NCI-H82 treated with DMSO at 0.1 percent for 48 hours (cell line): ENCODE data around the gene XNDC1N.

ENCODE experiments used
- DNase-seq: peaks from one replicate; lab custom pipeline; 2025; ENCODE audit not compliant: unreplicated experiment; lab: John Stamatoyannopoulos, UW

Gene XNDC1N, protein sequence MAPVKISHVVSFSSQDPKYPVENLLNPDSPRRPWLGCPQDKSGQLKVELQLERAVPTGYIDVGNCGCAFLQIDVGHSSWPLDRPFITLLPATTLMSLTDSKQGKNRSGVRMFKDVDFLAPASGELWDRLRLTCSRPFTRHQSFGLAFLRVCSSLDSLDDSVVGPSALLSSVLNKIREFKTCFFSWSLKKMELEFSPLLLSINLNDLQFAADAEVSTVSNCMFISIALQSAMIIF

GRCh38 chr11:71927820-71928736 lies at the start of gene XNDC1N:
TSS of gene XNDC1N (minus strand) at chr11:71928594. CDS start at chr11:71923353, 5,241 bp downstream.
- DNase-seq: peak; percentile 92

- no peak for DNase-seq
These were observed 49.5 kb upstream of the XNDC1N start for GRCh38 chr11:71977743-71978418.

GRCh38 chr11:71977090-71977489 lies 48.7 kb upstream of the XNDC1N start:
- DNase-seq: no peak

- no peak for DNase-seq
These were observed 48.2 kb upstream of the XNDC1N start for GRCh38 chr11:71976551-71976950.

DNA sequence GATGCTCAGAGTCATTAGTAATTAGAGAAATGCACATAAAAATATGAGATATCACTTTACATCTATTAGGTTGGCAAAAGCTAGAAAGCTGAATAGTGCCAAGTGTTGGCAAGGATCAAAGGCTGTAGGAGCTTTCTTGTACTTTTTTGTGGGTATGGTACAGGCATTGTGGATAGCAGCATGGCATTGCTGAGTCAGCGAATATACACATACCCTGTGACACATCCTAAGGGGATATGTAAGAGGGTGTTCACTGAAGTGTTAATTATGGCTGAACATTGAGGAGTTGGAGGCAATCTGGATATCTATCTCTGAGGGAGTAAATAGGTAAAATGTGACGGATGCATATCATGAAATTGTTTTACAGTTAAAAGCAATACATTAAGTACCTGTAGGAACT lies 43.3 kb upstream of the XNDC1N start:
- DNase-seq: no peak

GRCh38 chr11:71964641-71965040 lies 36.2 kb upstream of the XNDC1N start:
- DNase-seq: no peak

GRCh38 chr11:71963468-71963867 lies 35.1 kb upstream of the XNDC1N start:
- no peak for DNase-seq

GRCh38 chr11:71962428-71963038 lies 34.1 kb upstream of the XNDC1N start:
- no peak for DNase-seq

- DNase-seq: no peak
These were observed 27.6 kb upstream of the XNDC1N start for GRCh38 chr11:71955898-71956456.

- DNase-seq: no peak
These were observed 23.4 kb upstream of the XNDC1N start for GRCh38 chr11:71951741-71952310.

DNA sequence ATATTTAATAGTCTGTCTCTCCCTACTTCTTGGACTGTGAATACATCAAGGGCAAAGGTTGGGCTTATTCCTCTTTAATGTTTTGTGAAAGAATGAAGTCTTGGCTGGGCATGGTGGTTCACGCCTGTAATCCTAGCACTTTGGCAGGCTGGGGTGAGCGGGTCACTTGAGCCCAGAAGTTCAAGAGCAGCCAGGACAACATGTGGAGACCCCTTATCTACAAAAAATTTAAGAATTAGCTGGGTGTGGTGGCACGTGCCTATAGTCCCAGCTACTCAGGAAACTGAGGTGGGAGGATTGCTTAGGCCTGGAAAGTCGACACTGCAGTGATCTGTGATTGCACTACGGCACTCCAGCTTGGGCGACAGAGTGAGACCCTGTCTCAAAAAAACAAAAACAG lies 20.6 kb upstream of the XNDC1N start:
- DNase-seq: no peak

GRCh38 chr11:71948314-71949027 lies 20.1 kb upstream of the XNDC1N start:
- DNase-seq: no peak

GRCh38 chr11:71947498-71947897 lies 19.1 kb upstream of the XNDC1N start:
- DNase-seq: no peak

GRCh38 chr11:71946144-71946571 lies 17.8 kb upstream of the XNDC1N start:
- DNase-seq: no peak

GRCh38 chr11:71940561-71941219 lies 12.3 kb upstream of the XNDC1N start:
- peak; percentile 93 for DNase-seq

DNA sequence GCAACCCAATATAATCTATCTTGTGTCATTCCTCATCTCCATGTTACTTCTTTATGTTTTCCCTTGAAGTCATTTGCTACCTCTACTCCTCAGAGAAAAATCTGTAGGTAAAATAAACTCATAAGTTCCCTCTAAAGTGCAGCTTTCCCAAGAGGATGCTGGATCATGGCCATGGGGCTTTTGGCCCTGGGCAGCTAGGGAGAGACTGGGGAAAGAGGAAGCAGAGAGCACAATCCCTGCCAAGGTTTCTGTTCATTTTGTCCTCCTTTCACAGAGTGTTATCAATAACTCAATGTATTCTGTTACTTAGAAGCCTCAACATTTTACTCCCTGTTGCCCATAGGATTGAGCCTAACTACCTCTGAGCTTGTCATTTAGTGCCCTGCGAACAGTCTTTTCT lies 9.4 kb upstream of the XNDC1N start:
- no peak for DNase-seq

DNA sequence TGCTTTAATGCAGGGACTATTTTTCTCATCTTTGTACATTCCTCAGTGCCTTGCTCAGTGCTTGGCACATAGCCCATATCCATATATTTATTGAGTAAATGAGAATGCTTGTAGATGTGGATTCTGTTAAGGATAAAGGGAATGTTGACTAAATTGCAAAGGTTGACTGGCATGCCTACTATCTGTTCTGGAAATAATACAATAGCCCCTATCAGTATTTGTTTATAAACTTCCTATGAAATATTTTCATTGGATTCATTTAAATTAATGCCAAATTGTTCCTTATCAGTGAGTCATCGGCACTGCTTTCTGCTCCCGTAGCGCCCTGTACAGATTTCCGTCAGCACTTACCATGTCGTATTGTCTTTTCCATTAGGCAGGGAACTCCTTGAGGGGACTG lies 8.4 kb upstream of the XNDC1N start:
- no peak for DNase-seq

- no peak for DNase-seq
These were observed 7.0 kb upstream of the XNDC1N start for GRCh38 chr11:71935338-71935925.

GRCh38 chr11:71934213-71934612 lies 5.8 kb upstream of the XNDC1N start:
- no peak for DNase-seq
